IMR-90 (cell line): ENCODE measurements around the gene CACNA1G.

Experiments
- CEBPB ChIP-seq: IDR thresholded peaks from 2 replicates; pipeline ENCODE4 v1.6.1; 2012; ENCODE audit warnings: low read depth, low read length, improper control_type of control experiment
- CTCF ChIP-seq: conservative IDR thresholded peaks from 2 replicates; pipeline ENCODE4 v1.5.1; 2012; ENCODE audit warnings: mild to moderate bottlenecking, low read depth, low read length, improper control_type of control experiment
- FOS ChIP-seq: fragments of 150-350 bp; IDR thresholded peaks from 2 replicates; pipeline ENCODE4 v1.6.1; 2016; ENCODE audit warnings: low read depth, low read length
- MAFK ChIP-seq: IDR thresholded peaks from 2 replicates; pipeline ENCODE4 v1.6.1; 2012; ENCODE audit warnings: low read depth, low read length, improper control_type of control experiment
- MAZ ChIP-seq: IDR thresholded peaks from 2 replicates; pipeline ENCODE4 v1.6.1; 2012; ENCODE audit warnings: low read depth, mild to moderate bottlenecking, low read length, improper control_type of control experiment, moderate library complexity, borderline replicate concordance
- POLR2A ChIP-seq: IDR thresholded peaks from 2 replicates; pipeline ENCODE4 v1.6.1; 2012; ENCODE audit warnings: mild to moderate bottlenecking, low read depth, low read length
- RAD21 ChIP-seq: IDR thresholded peaks from 2 replicates; pipeline ENCODE4 v1.6.1; 2012; ENCODE audit warnings: low read length, improper control_type of control experiment
- RCOR1 ChIP-seq: IDR thresholded peaks from 2 replicates; pipeline ENCODE4 v1.6.1; 2012; ENCODE audit warnings: mild to moderate bottlenecking, low read length, improper control_type of control experiment; ENCODE audit not compliant: insufficient replicate concordance
- USF2 ChIP-seq: fragments of 150-350 bp; IDR thresholded peaks from 2 replicates; pipeline ENCODE4 v1.6.1; 2017; ENCODE audit warnings: mild to moderate bottlenecking, antibody characterized with exemption, low read length, low read depth
- TF ChIP-seq, protein P1 (sequence below): fragments of 150-350 bp; IDR thresholded peaks from 2 replicates; pipeline ENCODE4 v1.6.1; 2016; ENCODE audit warnings: low read depth, mild to moderate bottlenecking, low read length, moderate library complexity, borderline replicate concordance

GRCh38 chr17:50638966-50639713 is 78.6 kb downstream of the CACNA1G start:
- no peak for TF ChIP-seq CTCF
- peak; percentile 86 for TF ChIP-seq MAZ
- peak; percentile 65 for TF ChIP-seq FOS
- TF ChIP-seq POLR2A, result no peak
- no peak; the same call in 1 of the 2 replicates for TF ChIP-seq CEBPB
- no peak for TF ChIP-seq MAFK
- TF ChIP-seq, protein P1, sequence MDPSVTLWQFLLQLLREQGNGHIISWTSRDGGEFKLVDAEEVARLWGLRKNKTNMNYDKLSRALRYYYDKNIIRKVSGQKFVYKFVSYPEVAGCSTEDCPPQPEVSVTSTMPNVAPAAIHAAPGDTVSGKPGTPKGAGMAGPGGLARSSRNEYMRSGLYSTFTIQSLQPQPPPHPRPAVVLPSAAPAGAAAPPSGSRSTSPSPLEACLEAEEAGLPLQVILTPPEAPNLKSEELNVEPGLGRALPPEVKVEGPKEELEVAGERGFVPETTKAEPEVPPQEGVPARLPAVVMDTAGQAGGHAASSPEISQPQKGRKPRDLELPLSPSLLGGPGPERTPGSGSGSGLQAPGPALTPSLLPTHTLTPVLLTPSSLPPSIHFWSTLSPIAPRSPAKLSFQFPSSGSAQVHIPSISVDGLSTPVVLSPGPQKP, result no peak
- no peak for TF ChIP-seq USF2
- TF ChIP-seq RAD21, result no peak
- TF ChIP-seq RCOR1, result no peak
